K562 (cell line): ENCODE data around the gene CAPRIN1. TPM values are rescaled to one million over a fixed set of nuclear protein-coding genes. Genes with fewer than 3 reads are reported as not detected.
A peak's percentile ranks its signal among the peaks of the same experiment; 100 is the strongest.

ENCODE experiments used
- CHCHD3 ChIP-seq: fragments of 250-450 bp; sonication (Bioruptor Pico); IDR thresholded peaks from 2 replicates; pipeline ENCODE4 v2.1.2; 2022; ENCODE audit warnings: mild to moderate bottlenecking
- CTBP1 ChIP-seq: fragments of 450-650 bp; IDR thresholded peaks from 2 replicates; pipeline ENCODE4 v1.6.1; 2016; ENCODE audit warnings: borderline replicate concordance
- CTCF ChIP-seq, 3 experiments: IDR thresholded peaks in 2 of 3; conservative IDR thresholded peaks in 1 of 3; 2 replicates each; pipeline ENCODE4 v1.5.1; 2011 to 2012; ENCODE audit warnings: low read length in 3 of 3, mild to moderate bottlenecking in 3 of 3, control low read depth in 2 of 3, improper control_type of control experiment in 1 of 3, inconsistent platforms in 1 of 3, low read depth in 1 of 3, mixed read lengths in 1 of 3, moderate library complexity in 1 of 3; ENCODE audit not compliant: insufficient read depth in 2 of 3
- EWSR1 ChIP-seq: fragments of 450-650 bp; IDR thresholded peaks from 2 replicates; pipeline ENCODE4 v1.6.1; 2018; ENCODE audit warnings: borderline replicate concordance, mild to moderate bottlenecking, low read depth, moderate library complexity; ENCODE audit not compliant: partially characterized antibody
- GABPB1 ChIP-seq: sonication (generic); formaldehyde crosslinking; IDR thresholded peaks from 2 replicates; pipeline ENCODE4 v1.8.0; 2022; ENCODE audit warnings: mild to moderate bottlenecking, missing genetic modification reagents
- HIVEP1 ChIP-seq: fragments of 250-450 bp; sonication (Bioruptor Pico); IDR thresholded peaks from 2 replicates; pipeline ENCODE4 v1.4.0; 2020; ENCODE audit warnings: mild to moderate bottlenecking
- NCOA1 ChIP-seq: fragments of 450-650 bp; IDR thresholded peaks from 2 replicates; pipeline ENCODE4 v1.6.1; 2016; ENCODE audit warnings: low read depth
- POLR2AphosphoS2 ChIP-seq: IDR thresholded peaks from 2 replicates; pipeline ENCODE4 v1.6.1; 2012; ENCODE audit warnings: low read length, improper control_type of control experiment
- PRMT5 ChIP-seq: sonication (generic); formaldehyde crosslinking; IDR thresholded peaks from 2 replicates; pipeline ENCODE4 v1.5.0; 2020; ENCODE audit warnings: missing genetic modification reagents
- TEAD1 ChIP-seq, 2 experiments: fragments of 450-650 bp in 1 of 2; sonication (generic) in 1 of 2; formaldehyde crosslinking; IDR thresholded peaks; 2 replicates each; pipeline versions ENCODE4 v1.4.0 to v1.8.0; 2020 to 2022; ENCODE audit warnings: mild to moderate bottlenecking in 2 of 2, missing genetic modification reagents in 1 of 2
- TRIM24 ChIP-seq, 2 experiments: fragments of 450-650 bp; IDR thresholded peaks; 2 replicates each; pipeline ENCODE4 v1.6.1; 2016
- TSC22D4 ChIP-seq: fragments of 450-650 bp; IDR thresholded peaks from 2 replicates; pipeline ENCODE4 v1.6.1; 2016; ENCODE audit warnings: missing genetic modification characterization, missing biosample characterization, control low read depth
- U2AF1 ChIP-seq: fragments of 200-400 bp; formaldehyde crosslinking; optimal IDR thresholded peaks from 2 replicates; pipeline ENCODE3; 2017; ENCODE audit warnings: mild to moderate bottlenecking, low read depth, low read length, moderate library complexity
- USF1 ChIP-seq: sonication (generic); formaldehyde crosslinking; IDR thresholded peaks from 2 replicates; pipeline ENCODE4 v1.9.0; 2022; ENCODE audit warnings: mild to moderate bottlenecking, missing genetic modification reagents
- ZBTB11 ChIP-seq, 3 experiments: fragments of 200-800 bp in 1 of 3; fragments of 250-450 bp in 1 of 3; fragments of 450-650 bp in 1 of 3; sonication (Bioruptor Pico) in 1 of 3; sonication (Bioruptor generic) in 1 of 3; formaldehyde crosslinking in 1 of 3; IDR thresholded peaks; 2 replicates each; pipeline versions ENCODE4 v1.6.1 to v1.8.0; 2016 to 2022; ENCODE audit warnings: mild to moderate bottlenecking in 2 of 3, missing genetic modification characterization in 2 of 3, missing compliant biosample characterization in 1 of 3, moderate library complexity in 1 of 3
- ZBTB2 ChIP-seq: fragments of 450-650 bp; IDR thresholded peaks from 2 replicates; pipeline ENCODE4 v1.6.1; 2016; ENCODE audit warnings: antibody characterized with exemption
- ZFP1 ChIP-seq: fragments of 450-650 bp; formaldehyde crosslinking; IDR thresholded peaks from 2 replicates; pipeline ENCODE4 v1.4.0; 2020; ENCODE audit warnings: mild to moderate bottlenecking, mixed read lengths
- ZNF133 ChIP-seq: fragments of 250-450 bp; sonication (Bioruptor Pico); IDR thresholded peaks from 2 replicates; pipeline ENCODE4 v1.4.0; 2020; ENCODE audit warnings: mild to moderate bottlenecking
- ZNF143 ChIP-seq: sonication (generic); formaldehyde crosslinking; IDR thresholded peaks from 2 replicates; pipeline ENCODE4 v1.9.0; 2022; ENCODE audit warnings: mild to moderate bottlenecking, missing genetic modification reagents
- ZNF316 ChIP-seq: fragments of 450-650 bp; IDR thresholded peaks from 2 replicates; pipeline ENCODE4 v1.6.1; 2016
- ZSCAN29 ChIP-seq: fragments of 450-650 bp; IDR thresholded peaks from 2 replicates; pipeline ENCODE4 v1.6.1; 2017
- polyA plus RNA-seq, 8 experiments: library from polyadenylated mRNA; depleted of rRNA in 4 of 8; stranded (reverse) in 5 of 8; unstranded in 3 of 8; fragments of >200 nt; fragmentation: Nextera tagmentation in 2 of 8; fragmentation: Illumina TruSeq in 1 of 8; extraction: Ambion mirVana in 2 of 8; extraction: Trizol in 1 of 8; gene quantifications; 2 replicates each; pipeline versions ENCODE4 v1.2.1 to v1.2.3, GENCODE V29; 2011 to 2014; ENCODE audit warnings: inconsistent platforms in 1 of 8, missing spikeins in 1 of 8
- total RNA-seq, 7 experiments: library from RNA; depleted of rRNA in 6 of 7; stranded (reverse); fragments of >200 nt in 6 of 7; fragmentation: Illumina TruSeq in 2 of 7; extraction: Trizol in 2 of 7; gene quantifications; 2 replicates each; pipeline versions ENCODE4 v1.2.1 to v1.2.3, GENCODE V29; 2011 to 2021; ENCODE audit warnings: low replicate concordance in 1 of 7

The CAPRIN1 gene
- total and polyA plus RNA-seq, 9 of the 15 experiments (the other 6 are each of a cell fraction or from before 2014, with no cell fraction given) = 49.6 to 271 (median 244) TPM

- TF ChIP-seq HIVEP1 (no peak), ZNF143 (CRISPR knock-in tag) (no peak), ZBTB2 (peak; percentile 70), ZFP1 (CRISPR knock-in tag) (peak; percentile 73; the same call in 1 of the 2 replicates), NCOA1 (no peak; the same call in none of the 2 replicates), GABPB1 (CRISPR knock-in tag) (peak; percentile 87), POLR2AphosphoS2 (peak; percentile 97), TSC22D4 (no peak), ZSCAN29 (no peak), ZNF133 (CRISPR knock-in tag) (0 out of 2 replicates have a peak, but pooled peaks have one; percentile 31), TRIM24 (IDR thresholded peaks at IDR 0.05) (no peak), TEAD1 (CRISPR knock-in tag; IDR thresholded peaks at IDR 0.05) (peak; percentile 34 to 79; a peak in 2 of 4 replicates), CHCHD3 (CRISPR knock-in tag) (peak; percentile 89), ZNF316 (no peak), EWSR1 (no peak), CTCF (IDR thresholded peaks at IDR 0.05 in 2 of 3, conservative IDR thresholded peaks at IDR 0.05 in 1 of 3; ENCODE audit: insufficient read depth in 2 of 3, low read depth in 1 of 3, low read length in 3 of 3) (peak in 2 of 3 experiments; percentile 16 to 25; a peak in 3 of 6 replicates), U2AF1 (no peak), USF1 (peak; percentile 92), CTBP1 (peak; percentile 75), ZBTB11 (CRISPR knock-in tag; IDR thresholded peaks at IDR 0.05) (no peak), PRMT5 (CRISPR knock-in tag) (no peak)
Measured at GRCh38 chr11:34105079-34105956, 53.8 kb downstream of the CAPRIN1 start, which contains the start of gene NAT10 (continued).
